ENCODE measurements around the gene EN1. TPM values are rescaled to one million over a fixed set of nuclear protein-coding genes. Genes with fewer than 3 reads are reported as not detected.

The EN1 gene
- total RNA-seq: not detected
- long read RNA-seq: 0 reads

DNA sequence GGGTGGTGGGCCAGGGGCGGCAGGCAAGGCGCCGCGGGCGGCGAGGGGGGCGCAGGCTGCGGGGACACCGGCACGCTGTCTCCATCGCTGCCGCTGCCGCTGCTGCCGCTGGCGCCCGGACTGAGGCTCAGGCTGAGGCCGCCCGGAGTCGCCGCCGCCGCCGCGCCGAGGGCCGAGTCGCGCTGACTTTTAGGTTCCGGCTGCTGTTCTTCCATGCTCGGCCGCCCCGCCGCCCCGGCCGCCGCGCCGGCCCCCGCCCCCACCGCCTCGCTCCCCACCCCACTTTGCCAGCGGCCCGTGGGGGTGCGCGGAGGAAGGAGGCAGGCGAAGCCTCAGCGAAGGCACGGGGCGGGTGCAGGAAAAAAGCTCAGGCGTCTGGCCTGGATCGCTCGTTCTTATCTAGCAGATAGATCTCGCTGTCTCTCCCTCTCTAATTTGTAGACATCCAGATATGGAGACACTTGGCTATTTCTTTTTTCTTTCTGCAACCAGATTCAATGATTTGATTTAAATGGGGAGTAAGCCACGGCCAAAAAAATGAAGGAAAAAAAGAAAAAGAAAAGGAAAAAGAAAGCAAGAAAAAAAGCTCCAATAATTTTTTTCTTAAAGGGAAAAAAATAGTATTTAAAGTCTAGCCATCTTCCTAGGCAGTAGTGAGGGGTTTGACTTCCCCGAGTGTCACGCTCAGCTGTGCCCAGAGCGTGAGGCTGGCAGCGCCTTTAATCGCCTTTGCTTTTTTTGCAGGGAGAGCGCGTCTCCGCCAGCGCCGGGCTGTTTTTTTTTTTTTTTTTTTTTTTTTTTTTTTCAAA is at the start of gene EN1:
Gene EN1, minus strand, starts transcription at position 696 of the 809 bp plus-strand sequence. Its CDS starts 481 bp downstream, at position 215.
- Histone ChIP-seq H3K27ac (replicated peaks) (no peak within 1 kb of the TSS), H3K4me1 (peaks cover 52% of the 10 kb centered on the region), H3K9me3 (replicated peaks) (no peaks in the 10 kb centered on the region), H3K4me3 (peak within 1 kb of the TSS; percentile 50), H3K36me3 (no peaks in the 10 kb centered on the region), H3K27me3 (ENCODE audit: low read depth) (peaks cover 100% of the 10 kb centered on the region)
- intact Hi-C loops (cut with micrococcal nuclease): no loop called here
- TF ChIP-seq, protein P1, sequence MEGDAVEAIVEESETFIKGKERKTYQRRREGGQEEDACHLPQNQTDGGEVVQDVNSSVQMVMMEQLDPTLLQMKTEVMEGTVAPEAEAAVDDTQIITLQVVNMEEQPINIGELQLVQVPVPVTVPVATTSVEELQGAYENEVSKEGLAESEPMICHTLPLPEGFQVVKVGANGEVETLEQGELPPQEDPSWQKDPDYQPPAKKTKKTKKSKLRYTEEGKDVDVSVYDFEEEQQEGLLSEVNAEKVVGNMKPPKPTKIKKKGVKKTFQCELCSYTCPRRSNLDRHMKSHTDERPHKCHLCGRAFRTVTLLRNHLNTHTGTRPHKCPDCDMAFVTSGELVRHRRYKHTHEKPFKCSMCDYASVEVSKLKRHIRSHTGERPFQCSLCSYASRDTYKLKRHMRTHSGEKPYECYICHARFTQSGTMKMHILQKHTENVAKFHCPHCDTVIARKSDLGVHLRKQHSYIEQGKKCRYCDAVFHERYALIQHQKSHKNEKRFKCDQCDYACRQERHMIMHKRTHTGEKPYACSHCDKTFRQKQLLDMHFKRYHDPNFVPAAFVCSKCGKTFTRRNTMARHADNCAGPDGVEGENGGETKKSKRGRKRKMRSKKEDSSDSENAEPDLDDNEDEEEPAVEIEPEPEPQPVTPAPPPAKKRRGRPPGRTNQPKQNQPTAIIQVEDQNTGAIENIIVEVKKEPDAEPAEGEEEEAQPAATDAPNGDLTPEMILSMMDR (IDR thresholded peaks at IDR 0.05; ENCODE audit: borderline replicate concordance): no peak
- DNase-seq: no peak

DNA sequence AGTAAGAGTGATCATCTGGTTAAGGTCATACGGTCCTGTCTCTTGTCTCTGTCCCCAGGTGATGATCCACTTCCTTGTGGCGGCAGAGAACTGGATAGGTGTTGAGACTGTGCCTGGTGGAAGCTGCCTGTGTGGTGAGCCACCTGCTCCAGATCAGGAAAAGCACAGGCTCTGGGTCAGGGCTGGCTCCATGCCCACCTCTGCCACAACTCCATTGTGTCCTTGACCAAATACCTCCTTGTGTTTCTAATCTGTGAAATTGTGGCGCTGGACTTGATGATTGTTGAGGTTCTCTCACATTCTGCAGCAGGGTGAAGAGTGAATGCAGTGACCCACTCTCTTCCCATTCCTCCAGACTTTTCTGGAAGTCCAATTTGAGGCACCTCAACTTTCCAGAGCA is 45.7 kb upstream of the EN1 start:
- no peak for DNase-seq
- TF ChIP-seq, protein P1 (IDR thresholded peaks at IDR 0.05; ENCODE audit: borderline replicate concordance): no peak
- H3K9me3 ChIP-seq (replicated peaks): peaks cover 25% of the 10 kb centered on the region
- peaks cover 9% of the 10 kb centered on the region for H3K27me3 ChIP-seq (ENCODE audit: low read depth)
- intact Hi-C loops (cut with micrococcal nuclease): no loop called here
- no peaks in the 10 kb centered on the region for H3K36me3 ChIP-seq
- no peaks in the 10 kb centered on the region for H3K4me1 ChIP-seq
- no peak overlapping the region for H3K4me3 ChIP-seq
- H3K27ac ChIP-seq (replicated peaks): no peak overlapping the region

DNA sequence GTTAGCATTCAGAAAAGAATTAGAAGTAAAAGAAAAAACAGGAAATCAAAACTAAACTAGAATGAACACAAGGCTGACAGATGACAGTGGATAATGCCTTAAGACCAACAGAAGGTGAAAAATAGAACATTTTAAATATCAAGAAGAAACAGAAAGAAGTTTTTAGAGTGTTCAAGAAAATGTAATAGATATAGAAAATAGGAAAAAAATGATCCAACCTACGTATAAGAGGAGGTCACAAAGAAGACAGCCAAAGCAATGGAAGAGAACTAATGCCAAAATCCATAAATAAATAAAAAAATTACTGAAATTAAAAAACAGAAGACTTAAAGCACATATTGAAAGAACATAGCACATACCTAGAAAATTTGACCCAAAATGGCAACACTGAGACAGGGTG is 42.5 kb upstream of the EN1 start:
- intact Hi-C loops (cut with micrococcal nuclease): no loop called here
- H3K4me3 ChIP-seq: no peak overlapping the region
- H3K9me3 ChIP-seq (replicated peaks): peaks cover 25% of the 10 kb centered on the region
- no peaks in the 10 kb centered on the region for H3K36me3 ChIP-seq
- TF ChIP-seq, protein P1 (IDR thresholded peaks at IDR 0.05; ENCODE audit: borderline replicate concordance): no peak
- H3K27ac ChIP-seq (replicated peaks): no peak overlapping the region
- no peaks in the 10 kb centered on the region for H3K4me1 ChIP-seq
- peaks cover 27% of the 10 kb centered on the region for H3K27me3 ChIP-seq (ENCODE audit: low read depth)
- no peak for DNase-seq

DNA sequence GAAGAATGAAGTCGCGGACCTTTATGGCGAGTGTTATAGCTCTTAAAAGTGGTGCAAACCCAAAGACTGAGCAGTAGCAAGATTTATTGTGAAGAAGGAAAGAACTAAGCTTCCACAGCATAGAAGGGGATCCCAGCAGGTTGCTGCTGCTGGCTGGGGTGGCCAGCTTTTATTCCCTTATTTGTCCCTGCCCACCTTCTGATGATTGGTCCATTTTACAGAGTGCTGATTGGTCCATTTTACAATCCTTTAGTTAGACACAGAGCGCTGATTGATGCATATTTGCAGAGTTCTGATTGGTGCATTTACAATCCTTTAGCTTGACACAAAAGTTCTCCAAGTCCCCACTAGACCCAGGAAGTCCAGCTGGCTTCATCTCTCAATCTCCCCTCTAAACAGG is 36.3 kb upstream of the EN1 start:
- H3K4me1 ChIP-seq: peaks cover 6% of the 10 kb centered on the region
- DNase-seq: no peak
- intact Hi-C loops (cut with micrococcal nuclease): loop anchor here (5.0 kb wide), 1 partner anchor 409 kb away; no protein-coding TSS in a partner anchor
- no peaks in the 10 kb centered on the region for H3K9me3 ChIP-seq (replicated peaks)
- H3K36me3 ChIP-seq: no peaks in the 10 kb centered on the region
- no peak overlapping the region for H3K4me3 ChIP-seq
- TF ChIP-seq, protein P1 (IDR thresholded peaks at IDR 0.05; ENCODE audit: borderline replicate concordance): no peak
- peaks cover 64% of the 10 kb centered on the region for H3K27me3 ChIP-seq (ENCODE audit: low read depth)
- H3K27ac ChIP-seq (replicated peaks): no peak overlapping the region

DNA sequence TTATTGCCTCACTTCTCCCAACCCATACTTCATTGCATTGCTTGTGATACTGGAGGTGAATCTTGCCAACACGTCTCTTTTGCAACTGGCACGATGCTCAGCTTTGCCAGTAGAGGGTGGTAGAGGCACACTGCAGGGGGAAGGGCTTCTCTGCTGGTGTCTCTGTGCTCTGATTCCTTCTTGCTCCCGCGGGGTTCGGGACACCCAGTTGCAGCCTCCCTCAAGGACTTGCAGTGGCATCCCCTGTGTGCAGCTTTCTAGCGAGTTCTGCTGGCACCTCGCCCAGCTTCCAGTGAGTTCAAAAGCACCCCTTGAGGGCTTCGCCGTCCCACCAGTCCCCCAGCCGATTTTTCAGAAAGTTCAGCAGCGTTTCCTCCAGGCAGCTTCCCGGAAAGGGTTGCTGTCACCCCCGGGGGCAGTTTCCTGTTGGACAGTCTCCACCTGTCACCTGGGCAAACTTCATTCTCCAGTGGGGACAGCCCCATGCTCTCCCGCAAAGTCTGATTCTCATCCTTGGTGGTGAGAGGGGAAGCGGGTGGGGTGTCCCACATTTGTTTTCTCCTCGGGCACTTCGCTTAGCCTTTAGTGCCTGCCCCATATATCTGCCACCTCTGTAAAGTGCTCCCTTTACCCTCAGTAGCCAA is 35.4 kb upstream of the EN1 start:
- Histone ChIP-seq H3K27me3 (ENCODE audit: low read depth) (peaks cover 68% of the 10 kb centered on the region), H3K9me3 (replicated peaks) (no peaks in the 10 kb centered on the region), H3K36me3 (no peaks in the 10 kb centered on the region), H3K4me3 (peak overlapping the region; percentile 35), H3K4me1 (peaks cover 6% of the 10 kb centered on the region), H3K27ac (replicated peaks) (no peak overlapping the region)
- TF ChIP-seq, protein P1 (IDR thresholded peaks at IDR 0.05; ENCODE audit: borderline replicate concordance): peak; percentile 83
- DNase-seq: peak; percentile 36
- intact Hi-C loops (cut with micrococcal nuclease): loop anchor here (5.0 kb wide), 1 partner anchor 409 kb away; no protein-coding TSS in a partner anchor
